Esophagus muscularis mucosa (tissue), 4 donors: Measurements from ENCODE around the gene CNTN5.

Experiments used
- CTCF ChIP-seq, 3 experiments: fragments of 200-600 bp in 2 of 3; fragments of 450-650 bp in 1 of 3; sonication (generic) in 2 of 3; IDR thresholded peaks; one replicate each; pipeline ENCODE4 v1.5.1; 2017 to 2019; ENCODE audit warnings: antibody characterized with exemption in 3 of 3, mild to moderate bottlenecking in 2 of 3, moderate library complexity in 1 of 3
- EP300 ChIP-seq: sonication (generic); formaldehyde crosslinking; IDR thresholded peaks from one replicate; pipeline ENCODE4 v1.6.1; 2017; ENCODE audit warnings: antibody characterized with exemption
- POLR2A ChIP-seq: fragments of 450-650 bp; IDR thresholded peaks from one replicate; pipeline ENCODE4 v1.6.1; 2017; ENCODE audit warnings: antibody characterized with exemption, moderate library complexity, mild to moderate bottlenecking, low read depth
- POLR2AphosphoS5 ChIP-seq, 2 donors: sonication (generic); formaldehyde crosslinking; IDR thresholded peaks; one replicate each; pipeline ENCODE4 v1.6.1; 2017; ENCODE audit warnings: antibody characterized with exemption in 2 of 2

- TF ChIP-seq POLR2A: no peak
- TF ChIP-seq CTCF (IDR thresholded peaks at IDR 0.05): no peak
- no peak for TF ChIP-seq POLR2AphosphoS5 (IDR thresholded peaks at IDR 0.05)
- no peak for TF ChIP-seq EP300
Observed at GRCh38 chr11:100182927-100183326, 1162.2 kb downstream of the CNTN5 start.
